Endothelial cell of umbilical vein (primary cell): ENCODE measurements around the gene FARP2. TPM values are rescaled to one million over a fixed set of nuclear protein-coding genes. Genes with fewer than 3 reads are reported as not detected.

Experiments
- BruUV-seq: library from RNA; stranded (reverse); fragments of 400-500 nt; replicated peaks from 2 replicates; lab custom pipeline; 2021; lab: Mats Ljungman, UMichigan
- CTCF ChIA-PET: fragments of 300-600, 350-600 bp; sonication (Branson Sonifier 250); formaldehyde crosslinking; loops from one replicate; lab custom pipeline; 2021; ENCODE audit warnings: antibody characterized with exemption, inconsistent platforms; lab: Charles Lee
- POLR2A ChIA-PET: fragments of 300-600, 350-600 bp; sonication (Branson Sonifier 250); formaldehyde crosslinking; loops from one replicate; lab custom pipeline; 2021; ENCODE audit warnings: antibody characterized with exemption, inconsistent platforms; lab: Charles Lee
- DNase-seq: peaks from one replicate; pipeline ENCODE4 v3.0.0-alpha.2; 2011; ENCODE audit warnings: low read depth, low spot score
- FAIRE-seq: peaks from 2 replicates; lab custom pipeline; 2011; peaks lifted over from hg19 to GRCh38; lab: Jason Lieb, UNC
- H2AFZ ChIP-seq: 2 replicates; pipeline ENCODE4 v1.6.0; 2012; ENCODE audit warnings: low read depth, low read length, control low read depth, inconsistent platforms
- H3K27ac ChIP-seq: 2 replicates; pipeline ENCODE4 v1.5.1; 2011; ENCODE audit warnings: low read depth, mild to moderate bottlenecking, control low read depth, low read length, moderate library complexity; ENCODE audit not compliant: insufficient read depth
- H3K27me3 ChIP-seq, 2 experiments: 2 replicates each; pipeline versions ENCODE4 v1.6.0 to v1.6.1; 2011; ENCODE audit warnings: low read length in 2 of 2, mixed read lengths in 1 of 2; ENCODE audit not compliant: control insufficient read depth in 2 of 2, insufficient read depth in 2 of 2
- H3K36me3 ChIP-seq, 2 experiments: 2 replicates in 1 of 2; 3 replicates in 1 of 2; pipeline ENCODE4 v1.5.1; 2011; ENCODE audit warnings: low read length in 2 of 2, mild to moderate bottlenecking in 1 of 2, moderate library complexity in 1 of 2; ENCODE audit not compliant: control insufficient read depth in 2 of 2, insufficient read depth in 2 of 2; ENCODE audit errors: extremely low read depth in 1 of 2
- H3K4me1 ChIP-seq: 3 replicates; pipeline ENCODE4 v1.5.1; 2011; ENCODE audit warnings: mild to moderate bottlenecking, low read length; ENCODE audit not compliant: control insufficient read depth, insufficient read depth; ENCODE audit errors: extremely low read depth
- H3K4me2 ChIP-seq: 2 replicates; pipeline ENCODE4 v1.6.1; 2011; ENCODE audit warnings: low read length, control low read depth, mixed read lengths; ENCODE audit not compliant: insufficient read depth
- H3K4me3 ChIP-seq, 3 experiments: fragments of 200-600 bp in 1 of 3; sonication (generic), shearing (Covaris generic) in 1 of 3; replicated peaks in 1 of 3; 2 replicates each; pipeline ENCODE4 v1.5.1; 2011 to 2016; ENCODE audit warnings: control low read depth in 3 of 3, low read length in 3 of 3, mild to moderate bottlenecking in 2 of 3, inconsistent platforms in 1 of 3, low read depth in 1 of 3, moderate library complexity in 1 of 3; ENCODE audit not compliant: insufficient read depth in 1 of 3
- H3K79me2 ChIP-seq: 2 replicates; pipeline ENCODE4 v1.6.0; 2012; ENCODE audit warnings: low read length, inconsistent platforms; ENCODE audit not compliant: control insufficient read depth, insufficient read depth
- H3K9ac ChIP-seq: replicated peaks from 2 replicates; pipeline ENCODE3; 2011; ENCODE audit warnings: low read length, control low read depth; ENCODE audit not compliant: insufficient read depth; ENCODE audit errors: extremely low read depth
- H3K9me1 ChIP-seq: replicated peaks from 3 replicates; pipeline ENCODE4 v1.6.0; 2011; ENCODE audit warnings: mild to moderate bottlenecking, low read length; ENCODE audit not compliant: control insufficient read depth, insufficient read depth; ENCODE audit errors: extremely low read depth
- H3K9me3 ChIP-seq: replicated peaks from 2 replicates; pipeline ENCODE4 v1.5.1; 2012; ENCODE audit warnings: low read length, inconsistent platforms; ENCODE audit not compliant: control insufficient read depth, insufficient read depth
- H4K20me1 ChIP-seq: replicated peaks from 2 replicates; pipeline ENCODE3; 2011; ENCODE audit warnings: mild to moderate bottlenecking, low read length; ENCODE audit not compliant: control insufficient read depth, insufficient read depth; ENCODE audit errors: extremely low read depth
- CTCF ChIP-seq, 2 donors: IDR thresholded peaks; 1 replicate in 1 of 2; 2 replicates in 1 of 2; pipeline ENCODE4 v1.5.1; 2011; ENCODE audit warnings: low read length in 2 of 2, mild to moderate bottlenecking in 2 of 2, moderate library complexity in 2 of 2, control low read depth in 1 of 2, inconsistent platforms in 1 of 2, low read depth in 1 of 2; ENCODE audit not compliant: insufficient read depth in 1 of 2; ENCODE audit errors: extremely low read depth in 1 of 2
- EZH2 ChIP-seq: IDR thresholded peaks from 2 replicates; pipeline ENCODE4 v1.6.1; 2012; ENCODE audit warnings: borderline replicate concordance, low read depth, mild to moderate bottlenecking, moderate library complexity, low read length, inconsistent platforms; ENCODE audit not compliant: severe bottlenecking
- FOS ChIP-seq: IDR thresholded peaks from 2 replicates; pipeline ENCODE4 v1.6.1; 2011; ENCODE audit warnings: mild to moderate bottlenecking, low read length, moderate library complexity, borderline replicate concordance; ENCODE audit not compliant: insufficient read depth
- GATA2 ChIP-seq: IDR thresholded peaks from 2 replicates; pipeline ENCODE4 v1.7.0; 2011; ENCODE audit warnings: low read depth, mild to moderate bottlenecking, moderate library complexity, mixed read lengths, low read length; ENCODE audit not compliant: insufficient read length, insufficient read depth
- JUN ChIP-seq: IDR thresholded peaks from 2 replicates; pipeline ENCODE4 v1.6.1; 2011; ENCODE audit warnings: borderline replicate concordance, low read depth; ENCODE audit not compliant: insufficient read length, insufficient read depth
- MAX ChIP-seq: IDR thresholded peaks from 2 replicates; pipeline ENCODE4 v1.6.1; 2011; ENCODE audit not compliant: insufficient read depth, insufficient read length
- MYC ChIP-seq: IDR thresholded peaks from one replicate; pipeline ENCODE4 v1.6.1; 2011; ENCODE audit warnings: mild to moderate bottlenecking, low read depth, low read length
- POLR2A ChIP-seq: IDR thresholded peaks from 2 replicates; pipeline ENCODE4 v1.6.1; 2012; ENCODE audit warnings: low read depth, mild to moderate bottlenecking, control low read depth, low read length
- POLR2AphosphoS5 ChIP-seq: IDR thresholded peaks from 2 replicates; pipeline ENCODE4 v1.6.1; 2012; ENCODE audit warnings: low read depth, mild to moderate bottlenecking, control low read depth, low read length, moderate library complexity; ENCODE audit not compliant: insufficient read depth
- dilution Hi-C: fragments of 300-500 bp; cut with MboI; formaldehyde crosslinking; loops from one replicate; pipeline ENCODE4 v1.15.0; 2019; ENCODE audit warnings: low sequenced_read_pairs; ENCODE audit not compliant: extremely low pct_ligation_motif_present
- intact Hi-C: fragments of 100-400 bp; cut with micrococcal nuclease; formaldehyde crosslinking; loops from one replicate; pipeline ENCODE4 v1.10.0; 2022
- polyA plus RNA-seq, 4 experiments: library from polyadenylated mRNA; depleted of rRNA in 3 of 4; stranded (reverse) in 3 of 4; unstranded in 1 of 4; fragments of >200 nt; gene quantifications; 2 replicates each; pipeline versions ENCODE4 v1.2.1 to v1.2.3, GENCODE V29; 2011 to 2012; ENCODE audit warnings: missing spikeins in 1 of 4
- total RNA-seq: library from RNA; stranded (reverse); gene quantifications from 2 replicates; pipeline ENCODE4 v1.2.3, GENCODE V29; 2021

The FARP2 gene
- total and polyA plus RNA-seq, 2 donors (not counting 3 experiments of a cell fraction or from before 2014, with no cell fraction given): 15.3 to 45.3 TPM

GRCh38 chr2:241495172-241496002 lies 139.3 kb downstream of the FARP2 start:
- dilution Hi-C loops: no loop called here
- H3K4me2 ChIP-seq: no peak overlapping the region
- H3K79me2 ChIP-seq: peaks cover under 1% of the 10 kb centered on the region
- ChIA-PET CTCF (interaction anchor here (0.6 to 1.1 kb wide), 2 partner anchors 9 to 103 kb away, joined by 3 read pairs; no protein-coding TSS in a partner anchor), POLR2A (interaction anchor here (0.6 kb wide), 1 partner anchor 71 kb away, joined by 3 read pairs; no protein-coding TSS in a partner anchor)
- no peak overlapping the region for H3K27ac ChIP-seq
- intact Hi-C loops: no loop called here
- peaks cover 5 to 57% of the 10 kb centered on the region in 2 experiments for H3K36me3 ChIP-seq
- BruUV-seq: TSS peak; percentile 46
- no peak overlapping the region for H3K9ac ChIP-seq
- H2AFZ ChIP-seq: no peak overlapping the region
- H3K4me3 ChIP-seq: no peak overlapping the region
- H3K4me1 ChIP-seq: no peaks in the 10 kb centered on the region
- DNase-seq (no peak), FAIRE-seq (no peak)
- H3K9me1 ChIP-seq: no peaks in the 10 kb centered on the region
- H3K9me3 ChIP-seq: no peaks in the 10 kb centered on the region
- TF ChIP-seq EZH2 (no peak), FOS (no peak), POLR2AphosphoS5 (no peak), MAX (no peak), MYC (no peak), GATA2 (no peak), CTCF (IDR thresholded peaks at IDR 0.05; ENCODE audit: extremely low read depth in 1 of 2, insufficient read depth in 1 of 2, low read depth in 1 of 2, low read length in 2 of 2) (no peak), POLR2A (no peak), JUN (no peak)
- H4K20me1 ChIP-seq: no peaks in the 10 kb centered on the region
- no peaks in the 10 kb centered on the region for H3K27me3 ChIP-seq
